GM23338 (cell line): ENCODE data around the gene ZNF480. TPM values are rescaled to one million over a fixed set of nuclear protein-coding genes. Genes with fewer than 3 reads are reported as not detected.

Experiments used
- ATAC-seq: fragments of 200-7000 bp; cut with Tn5 transposase; 3 replicates; pipeline ENCODE4 v1.9.1; 2020
- DNase-seq: peaks from one replicate; pipeline ENCODE4 v3.0.0-alpha.2; 2015; ENCODE audit warnings: low spot score
- H2AFZ ChIP-seq: fragments of 200-600 bp; sonication (generic); 2 replicates; pipeline ENCODE4 v1.8.0; 2016; ENCODE audit warnings: antibody characterized with exemption, mild to moderate bottlenecking, moderate library complexity
- H3F3A ChIP-seq: fragments of 200-600 bp; sonication (generic); replicated peaks from 2 replicates; pipeline ENCODE4 v1.8.0; 2017; ENCODE audit warnings: antibody characterized with exemption, mixed run types, low read depth
- H3K27ac ChIP-seq: fragments of 200-600 bp; sonication (generic); 2 replicates; pipeline ENCODE4 v1.6.1; 2016; ENCODE audit warnings: low read depth
- H3K27me3 ChIP-seq: fragments of 200-600 bp; sonication (generic); 2 replicates; pipeline ENCODE4 v1.8.0; 2016; ENCODE audit warnings: mild to moderate bottlenecking, mixed run types, moderate library complexity; ENCODE audit not compliant: insufficient read depth
- H3K36me3 ChIP-seq: fragments of 200-600 bp; sonication (generic); 2 replicates; pipeline ENCODE4 v1.8.0; 2016; ENCODE audit warnings: mild to moderate bottlenecking; ENCODE audit not compliant: insufficient read depth
- H3K4me1 ChIP-seq: fragments of 200-600 bp; sonication (generic); 2 replicates; pipeline ENCODE4 v1.8.0; 2016; ENCODE audit warnings: mild to moderate bottlenecking, moderate library complexity; ENCODE audit not compliant: insufficient read depth
- H3K4me2 ChIP-seq: fragments of 200-600 bp; sonication (generic); 2 replicates; pipeline ENCODE4 v1.7.1; 2017; ENCODE audit warnings: mixed run types
- H3K4me3 ChIP-seq: fragments of 200-600 bp; sonication (generic); 2 replicates; pipeline ENCODE4 v1.6.1; 2016; ENCODE audit warnings: mixed run types
- H3K79me2 ChIP-seq: fragments of 200-600 bp; sonication (generic); replicated peaks from 2 replicates; pipeline ENCODE4 v1.8.0; 2017; ENCODE audit warnings: mild to moderate bottlenecking; ENCODE audit not compliant: insufficient read depth
- H3K9me2 ChIP-seq: fragments of 200-600 bp; sonication (generic); 2 replicates; pipeline ENCODE4 v1.8.0; 2017; ENCODE audit not compliant: insufficient read depth
- H4K20me1 ChIP-seq: fragments of 200-600 bp; sonication (generic); replicated peaks from 2 replicates; pipeline ENCODE4 v1.8.0; 2017; ENCODE audit warnings: mild to moderate bottlenecking; ENCODE audit not compliant: insufficient read depth
- H3K27ac Mint-ChIP-seq: 2 replicates; pipeline ENCODE4 v1.8.0; 2020; ENCODE audit warnings: inconsistent platforms, mild to moderate bottlenecking, moderate library complexity, mixed read lengths
- H3K27me3 Mint-ChIP-seq: 3 replicates; pipeline ENCODE4 v1.8.0; 2022; ENCODE audit warnings: low read depth, mild to moderate bottlenecking, moderate library complexity, mixed read lengths, inconsistent platforms; ENCODE audit not compliant: insufficient read depth, poor library complexity
- H3K36me3 Mint-ChIP-seq: 3 replicates; pipeline ENCODE4 v1.8.0; 2021; ENCODE audit warnings: low read depth, mild to moderate bottlenecking, inconsistent platforms, moderate library complexity, mixed read lengths
- H3K4me1 Mint-ChIP-seq: 3 replicates; pipeline ENCODE4 v1.8.0; 2020; ENCODE audit warnings: mild to moderate bottlenecking, inconsistent platforms, mixed read lengths
- H3K4me3 Mint-ChIP-seq: 3 replicates; pipeline ENCODE4 v1.8.0; 2021; ENCODE audit warnings: moderate library complexity, mild to moderate bottlenecking, inconsistent platforms, mixed read lengths
- H3K9me3 Mint-ChIP-seq: 3 replicates; pipeline ENCODE4 v1.8.0; 2020; ENCODE audit warnings: moderate library complexity, mild to moderate bottlenecking, inconsistent platforms, mixed read lengths
- CREB1 ChIP-seq: fragments of 250-450 bp; sonication (Bioruptor Pico); IDR thresholded peaks from 2 replicates; pipeline ENCODE4 v1.5.0; 2020; ENCODE audit warnings: low read depth, mild to moderate bottlenecking, moderate library complexity
- EZH2 ChIP-seq: fragments of 200-600 bp; sonication (generic); IDR thresholded peaks from one replicate; pipeline ENCODE4 v1.8.0; 2017; ENCODE audit warnings: antibody characterized with exemption, mild to moderate bottlenecking, low read depth; ENCODE audit not compliant: unreplicated experiment
- EZH2phosphoT487 ChIP-seq: fragments of 200-600 bp; sonication (generic); IDR thresholded peaks from one replicate; pipeline ENCODE4 v1.8.1; 2018; ENCODE audit warnings: antibody characterized with exemption; ENCODE audit not compliant: unreplicated experiment
- NANOG ChIP-seq: IDR thresholded peaks from 2 replicates; pipeline ENCODE4 v1.6.1; 2016; ENCODE audit warnings: antibody characterized with exemption, borderline replicate concordance
- POLR2AphosphoS5 ChIP-seq: IDR thresholded peaks from 2 replicates; pipeline ENCODE4 v1.6.1; 2016; ENCODE audit warnings: antibody characterized with exemption, low read depth
- STAT1 ChIP-seq: IDR thresholded peaks from one replicate; pipeline ENCODE4 v1.6.1; 2016; ENCODE audit warnings: antibody characterized with exemption; ENCODE audit not compliant: unreplicated experiment
- ZNF331 ChIP-seq: fragments of 250-450 bp; sonication (Bioruptor Pico); IDR thresholded peaks from 2 replicates; pipeline ENCODE4 v1.5.0; 2020; ENCODE audit warnings: low read depth, mild to moderate bottlenecking, moderate library complexity
- polyA plus RNA-seq: library from polyadenylated mRNA; unstranded; fragments of >200 nt; fragmentation: Nextera tagmentation; extraction: Ambion mirVana; gene quantifications from 2 replicates; pipeline ENCODE4 v1.2.1, GENCODE V29; 2016
- total RNA-seq: library from RNA; depleted of rRNA; stranded (reverse); fragments of >200 nt; shearing (Covaris generic); gene quantifications from 2 replicates; pipeline ENCODE4 v1.2.3, GENCODE V29; 2014
- TF ChIP-seq, protein P1 (sequence below): IDR thresholded peaks from one replicate; pipeline ENCODE4 v1.6.1; 2018; ENCODE audit warnings: antibody characterized with exemption; ENCODE audit not compliant: unreplicated experiment
- TF ChIP-seq, protein P2 (sequence below), 2 experiments: fragments of 200-600 bp in 1 of 2; sonication (generic) in 1 of 2; conservative IDR thresholded peaks; 2 replicates each; pipeline versions ENCODE4 v1.5.1 to v1.6.1; 2016 to 2017; ENCODE audit warnings: antibody characterized with exemption in 2 of 2, low read depth in 2 of 2, mild to moderate bottlenecking in 2 of 2, moderate library complexity in 1 of 2

ZNF480 gene
- total and polyA plus RNA-seq, 2 experiments from 2014 or later = 34.1 to 37.9 TPM

DNA sequence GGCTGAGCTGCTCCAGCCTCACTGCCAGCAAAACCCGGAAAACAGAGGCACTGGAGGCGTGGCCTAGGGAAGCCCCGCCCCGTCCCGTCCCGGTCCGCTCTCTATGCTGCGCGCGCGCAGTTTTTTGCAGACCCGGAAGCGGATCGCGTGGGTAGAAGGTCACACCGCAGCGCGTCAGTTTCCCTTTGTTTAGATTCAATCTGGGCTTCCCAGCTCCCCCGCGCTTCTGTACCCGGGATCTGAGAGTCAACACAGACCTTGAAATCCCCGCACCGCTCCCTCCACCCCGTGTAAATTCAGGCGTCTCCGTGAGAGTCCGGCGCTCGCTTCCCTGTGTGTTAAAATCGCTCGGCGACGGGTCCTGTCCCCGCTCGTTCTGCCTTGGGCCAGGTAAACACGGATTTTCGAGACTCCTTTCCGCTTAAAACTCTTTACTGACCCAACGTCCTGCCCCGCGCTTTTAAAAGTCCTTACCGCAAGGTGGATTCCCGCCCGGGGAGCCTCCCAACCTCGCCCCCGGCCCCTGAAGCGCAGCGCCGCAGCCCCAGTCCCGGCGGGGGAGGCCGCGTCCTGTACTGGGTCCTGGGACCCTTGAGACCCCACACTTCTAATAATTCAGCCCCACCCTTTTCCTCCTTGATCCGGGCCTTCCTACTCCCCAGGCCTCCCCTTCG lies 39.3 kb downstream of the ZNF480 start, which contains the start of gene ZNF610:
Gene ZNF610 (plus strand): TSS at position 127 of the 674 bp plus-strand sequence. CDS start 12,930 bp downstream, outside the sequence.
- H3K4me1 ChIP-seq = no peaks in the 10 kb centered on the region

DNA sequence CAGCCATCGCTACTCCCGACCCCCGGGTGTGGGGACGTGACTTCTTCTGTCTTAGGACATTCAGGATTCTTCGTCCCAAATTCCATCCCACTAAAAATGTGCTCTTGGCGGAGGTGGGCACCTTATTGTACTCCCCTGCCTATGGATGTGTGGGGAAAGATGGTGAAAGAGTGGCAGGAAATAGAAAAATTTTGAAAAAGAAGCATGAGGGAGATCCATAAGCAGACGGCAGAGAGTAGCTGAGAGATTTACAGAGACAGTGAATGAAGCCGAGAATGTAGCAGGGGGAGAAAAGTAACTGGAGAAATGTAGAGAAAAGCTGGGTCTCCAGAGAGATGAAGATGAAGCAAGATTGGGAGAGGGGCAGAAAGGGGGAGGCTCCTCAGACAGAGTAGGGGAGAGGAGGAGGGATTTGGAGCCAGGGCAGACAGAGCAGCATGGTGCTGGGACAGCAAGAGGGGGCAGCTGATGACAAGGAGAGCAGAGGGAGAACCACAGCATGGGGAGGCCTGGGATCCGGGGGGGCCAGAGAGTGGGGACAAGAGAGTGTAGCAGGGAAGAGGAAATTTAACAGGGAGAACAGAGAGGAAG lies 39.9 kb downstream of the ZNF480 start:
- ATAC-seq (peak; percentile 59), DNase-seq (peak; percentile 30)
- H3K4me3 ChIP-seq = peak overlapping the region; percentile 93
- H4K20me1 ChIP-seq = no peaks in the 10 kb centered on the region
- H3K36me3 Mint-ChIP-seq = peaks cover 24% of the 10 kb centered on the region
- H3K4me2 ChIP-seq = peak overlapping the region; percentile 97
- H3K4me1 ChIP-seq = no peaks in the 10 kb centered on the region
- no peaks in the 10 kb centered on the region for H3K9me2 ChIP-seq
- H3K27ac Mint-ChIP-seq = peak overlapping the region; percentile 61
- H3K27me3 Mint-ChIP-seq = peaks cover 14% of the 10 kb centered on the region
- peaks cover 35% of the 10 kb centered on the region for H3K9me3 Mint-ChIP-seq
- no peaks in the 10 kb centered on the region for H3K27me3 ChIP-seq
- peak overlapping the region; percentile 97 for H2AFZ ChIP-seq
- H3F3A ChIP-seq = no peaks in the 10 kb centered on the region
- H3K27ac ChIP-seq = no peak overlapping the region
- H3K4me1 Mint-ChIP-seq = no peaks in the 10 kb centered on the region; the same call in 1 of the 3 replicates
- H3K4me3 Mint-ChIP-seq = peak overlapping the region; percentile 86
- H3K36me3 ChIP-seq = no peaks in the 10 kb centered on the region
- no peaks in the 10 kb centered on the region for H3K79me2 ChIP-seq
- TF ChIP-seq EZH2 (no peak), STAT1 (no peak), CREB1 (CRISPR knock-in tag) (no peak), EZH2phosphoT487 (no peak), ZNF331 (CRISPR knock-in tag) (no peak)
- TF ChIP-seq, protein P1, sequence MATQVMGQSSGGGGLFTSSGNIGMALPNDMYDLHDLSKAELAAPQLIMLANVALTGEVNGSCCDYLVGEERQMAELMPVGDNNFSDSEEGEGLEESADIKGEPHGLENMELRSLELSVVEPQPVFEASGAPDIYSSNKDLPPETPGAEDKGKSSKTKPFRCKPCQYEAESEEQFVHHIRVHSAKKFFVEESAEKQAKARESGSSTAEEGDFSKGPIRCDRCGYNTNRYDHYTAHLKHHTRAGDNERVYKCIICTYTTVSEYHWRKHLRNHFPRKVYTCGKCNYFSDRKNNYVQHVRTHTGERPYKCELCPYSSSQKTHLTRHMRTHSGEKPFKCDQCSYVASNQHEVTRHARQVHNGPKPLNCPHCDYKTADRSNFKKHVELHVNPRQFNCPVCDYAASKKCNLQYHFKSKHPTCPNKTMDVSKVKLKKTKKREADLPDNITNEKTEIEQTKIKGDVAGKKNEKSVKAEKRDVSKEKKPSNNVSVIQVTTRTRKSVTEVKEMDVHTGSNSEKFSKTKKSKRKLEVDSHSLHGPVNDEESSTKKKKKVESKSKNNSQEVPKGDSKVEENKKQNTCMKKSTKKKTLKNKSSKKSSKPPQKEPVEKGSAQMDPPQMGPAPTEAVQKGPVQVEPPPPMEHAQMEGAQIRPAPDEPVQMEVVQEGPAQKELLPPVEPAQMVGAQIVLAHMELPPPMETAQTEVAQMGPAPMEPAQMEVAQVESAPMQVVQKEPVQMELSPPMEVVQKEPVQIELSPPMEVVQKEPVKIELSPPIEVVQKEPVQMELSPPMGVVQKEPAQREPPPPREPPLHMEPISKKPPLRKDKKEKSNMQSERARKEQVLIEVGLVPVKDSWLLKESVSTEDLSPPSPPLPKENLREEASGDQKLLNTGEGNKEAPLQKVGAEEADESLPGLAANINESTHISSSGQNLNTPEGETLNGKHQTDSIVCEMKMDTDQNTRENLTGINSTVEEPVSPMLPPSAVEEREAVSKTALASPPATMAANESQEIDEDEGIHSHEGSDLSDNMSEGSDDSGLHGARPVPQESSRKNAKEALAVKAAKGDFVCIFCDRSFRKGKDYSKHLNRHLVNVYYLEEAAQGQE = no peak
- TF ChIP-seq, protein P2, sequence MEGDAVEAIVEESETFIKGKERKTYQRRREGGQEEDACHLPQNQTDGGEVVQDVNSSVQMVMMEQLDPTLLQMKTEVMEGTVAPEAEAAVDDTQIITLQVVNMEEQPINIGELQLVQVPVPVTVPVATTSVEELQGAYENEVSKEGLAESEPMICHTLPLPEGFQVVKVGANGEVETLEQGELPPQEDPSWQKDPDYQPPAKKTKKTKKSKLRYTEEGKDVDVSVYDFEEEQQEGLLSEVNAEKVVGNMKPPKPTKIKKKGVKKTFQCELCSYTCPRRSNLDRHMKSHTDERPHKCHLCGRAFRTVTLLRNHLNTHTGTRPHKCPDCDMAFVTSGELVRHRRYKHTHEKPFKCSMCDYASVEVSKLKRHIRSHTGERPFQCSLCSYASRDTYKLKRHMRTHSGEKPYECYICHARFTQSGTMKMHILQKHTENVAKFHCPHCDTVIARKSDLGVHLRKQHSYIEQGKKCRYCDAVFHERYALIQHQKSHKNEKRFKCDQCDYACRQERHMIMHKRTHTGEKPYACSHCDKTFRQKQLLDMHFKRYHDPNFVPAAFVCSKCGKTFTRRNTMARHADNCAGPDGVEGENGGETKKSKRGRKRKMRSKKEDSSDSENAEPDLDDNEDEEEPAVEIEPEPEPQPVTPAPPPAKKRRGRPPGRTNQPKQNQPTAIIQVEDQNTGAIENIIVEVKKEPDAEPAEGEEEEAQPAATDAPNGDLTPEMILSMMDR (conservative IDR thresholded peaks at IDR 0.05; ENCODE audit: low read depth in 2 of 2) = no peak

More for the DNA sequence above, 39.3 kb downstream of the ZNF480 start, which contains the start of gene ZNF610:
- Mint-ChIP-seq H3K4me1 (no peaks in the 10 kb centered on the region; the same call in 1 of the 3 replicates), H3K27me3 (peaks cover 14% of the 10 kb centered on the region), H3K36me3 (peaks cover 27% of the 10 kb centered on the region), H3K27ac (peak within 1 kb of the TSS; percentile 95), H3K4me3 (peak within 1 kb of the TSS; percentile 86), H3K9me3 (peaks cover 41% of the 10 kb centered on the region)
- H4K20me1 ChIP-seq = no peaks in the 10 kb centered on the region
- H3K27ac ChIP-seq = 0 out of 2 replicates have a peak within 1 kb of the TSS, but pooled peaks have one; percentile 71
- DNase-seq (peak; percentile 88), ATAC-seq (peak; percentile 94)
- no peaks in the 10 kb centered on the region for H3K36me3 ChIP-seq
- no peaks in the 10 kb centered on the region for H3K27me3 ChIP-seq
- H3K4me2 ChIP-seq = peak within 1 kb of the TSS; percentile 97
- H3K4me3 ChIP-seq = peak within 1 kb of the TSS; percentile 93
- TF ChIP-seq NANOG (no peak), POLR2AphosphoS5 (peak; percentile 81)
- H3K9me2 ChIP-seq = no peaks in the 10 kb centered on the region
- peak within 1 kb of the TSS; percentile 97 for H2AFZ ChIP-seq
- H3F3A ChIP-seq = no peaks in the 10 kb centered on the region
- H3K79me2 ChIP-seq = no peaks in the 10 kb centered on the region
